ENCODE data around the gene IL7R.
A peak's percentile ranks its signal among the peaks of the same experiment; 100 is the strongest.
"Not testable (repeated sequence)": the region's sequence is repeated elsewhere in the genome, so short reads cannot be mapped to it uniquely, and the experiment has no call there.

The IL7R gene

DNA sequence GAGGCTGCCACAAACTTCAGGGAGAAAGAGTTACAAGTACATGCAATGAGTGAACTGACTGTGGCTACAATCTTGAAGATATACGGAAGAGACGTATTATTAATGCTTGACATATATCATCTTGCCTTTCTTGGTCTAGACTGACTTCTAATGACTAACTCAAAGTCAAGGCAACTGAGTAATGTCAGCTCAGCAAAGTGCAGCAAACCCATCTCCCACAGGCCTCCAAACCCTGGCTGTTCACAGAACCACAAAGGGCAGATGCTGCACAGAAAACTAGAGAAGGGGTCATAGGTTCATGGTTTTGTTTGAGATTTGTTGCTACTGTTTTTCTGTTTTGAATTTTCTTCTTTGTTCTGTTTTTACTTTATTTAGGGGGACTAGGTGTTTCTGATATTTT, 21.0 kb downstream of the IL7R start:
- DNase-seq, result no peak

DNA sequence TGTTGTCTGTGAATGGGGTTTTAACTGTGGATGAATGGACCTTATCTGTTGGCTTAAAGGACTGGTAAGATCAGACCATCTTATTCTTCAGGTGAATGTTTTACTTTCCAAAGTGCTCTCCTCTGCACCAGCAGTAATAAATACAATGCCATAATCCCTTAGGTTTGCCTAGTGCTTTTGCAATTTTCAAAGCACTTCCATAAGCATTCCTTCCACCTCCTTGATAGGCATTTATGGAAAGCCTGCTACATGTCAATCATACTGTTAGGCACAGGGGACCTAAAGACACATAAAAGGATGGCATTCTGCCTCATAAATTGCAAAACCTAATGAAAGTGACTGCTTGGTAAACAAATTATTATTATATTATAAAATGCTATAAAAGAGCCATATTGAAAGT, 21.4 kb downstream of the IL7R start:
- DNase-seq, result no peak

DNA sequence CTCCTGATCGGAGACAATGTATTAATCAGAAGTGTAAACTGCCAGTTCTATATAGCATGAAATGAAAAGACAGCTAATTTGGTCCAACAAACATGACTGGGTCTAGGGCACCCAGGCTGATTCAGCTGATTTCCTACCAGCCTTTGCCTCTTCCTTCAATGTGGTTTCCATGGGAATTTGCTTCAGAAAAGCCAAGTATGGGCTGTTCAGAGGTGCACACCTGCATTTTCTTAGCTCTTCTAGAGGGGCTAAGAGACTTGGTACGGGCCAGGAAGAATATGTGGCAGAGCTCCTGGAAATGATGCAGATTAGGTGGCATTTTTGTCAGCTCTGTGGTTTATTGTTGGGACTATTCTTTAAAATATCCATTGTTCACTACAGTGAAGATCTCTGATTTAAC, 22.4 kb downstream of the IL7R start:
- DNase-seq, result no peak

DNA sequence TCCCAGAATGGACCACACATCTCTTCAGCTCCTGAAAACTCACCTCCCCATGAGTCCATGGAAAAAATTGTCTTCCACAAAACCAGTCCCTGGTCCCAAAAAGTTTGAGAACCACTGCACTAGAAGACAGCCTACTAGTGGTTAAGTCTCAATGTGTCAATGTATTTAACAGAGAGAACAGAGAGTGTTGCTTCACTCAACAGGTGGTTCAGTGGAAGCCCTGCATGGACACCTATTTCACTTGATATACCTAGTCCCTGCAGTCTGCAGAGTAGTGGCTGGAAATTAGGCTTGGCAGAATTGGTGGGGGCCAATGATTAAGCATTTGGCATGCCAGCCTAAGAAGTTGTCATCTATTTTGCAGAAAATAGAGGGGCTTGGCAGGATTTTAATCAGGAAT, 23.0 kb downstream of the IL7R start:
- no peak for DNase-seq

DNA sequence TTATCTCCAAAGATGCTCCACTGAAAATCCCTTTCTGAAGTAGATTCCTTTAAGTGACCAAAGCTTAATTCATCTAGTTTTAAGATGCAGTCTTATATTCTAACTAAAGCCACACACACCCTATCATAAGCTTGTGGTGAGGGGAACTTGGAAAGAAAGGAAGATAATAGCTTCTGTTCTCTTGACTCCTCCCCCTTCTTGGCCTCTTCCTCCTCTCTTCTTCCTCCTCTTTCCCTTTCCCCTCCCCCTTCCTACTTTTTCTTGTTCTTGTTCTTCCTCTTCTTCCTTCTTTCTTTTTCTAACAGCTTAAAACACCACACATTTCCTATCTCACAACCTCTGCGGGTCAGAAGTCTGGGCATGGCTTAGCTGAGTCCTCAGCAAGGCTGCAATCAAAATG, 23.5 kb downstream of the IL7R start:
- no peak for DNase-seq

DNA sequence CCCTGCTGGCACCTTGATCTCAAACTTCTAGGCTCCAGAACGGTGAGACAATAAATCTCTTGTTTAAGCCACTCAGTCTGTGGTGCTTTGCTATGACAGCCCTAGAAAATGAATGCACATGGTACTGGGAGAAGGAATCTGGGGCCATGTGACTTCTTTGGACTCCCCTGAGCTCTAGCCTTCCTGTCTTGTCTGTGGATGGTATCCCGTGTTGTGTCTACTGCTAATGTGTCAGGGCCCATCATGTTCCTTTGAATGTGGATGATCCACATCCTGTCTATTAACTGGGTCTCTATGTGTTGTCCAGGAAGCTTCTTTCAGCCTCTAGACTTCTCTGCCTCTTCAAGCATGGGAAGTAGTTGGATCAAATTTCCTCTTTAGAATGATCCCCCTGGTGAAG, 25.1 kb downstream of the IL7R start:
- DNase-seq, result no peak

DNA sequence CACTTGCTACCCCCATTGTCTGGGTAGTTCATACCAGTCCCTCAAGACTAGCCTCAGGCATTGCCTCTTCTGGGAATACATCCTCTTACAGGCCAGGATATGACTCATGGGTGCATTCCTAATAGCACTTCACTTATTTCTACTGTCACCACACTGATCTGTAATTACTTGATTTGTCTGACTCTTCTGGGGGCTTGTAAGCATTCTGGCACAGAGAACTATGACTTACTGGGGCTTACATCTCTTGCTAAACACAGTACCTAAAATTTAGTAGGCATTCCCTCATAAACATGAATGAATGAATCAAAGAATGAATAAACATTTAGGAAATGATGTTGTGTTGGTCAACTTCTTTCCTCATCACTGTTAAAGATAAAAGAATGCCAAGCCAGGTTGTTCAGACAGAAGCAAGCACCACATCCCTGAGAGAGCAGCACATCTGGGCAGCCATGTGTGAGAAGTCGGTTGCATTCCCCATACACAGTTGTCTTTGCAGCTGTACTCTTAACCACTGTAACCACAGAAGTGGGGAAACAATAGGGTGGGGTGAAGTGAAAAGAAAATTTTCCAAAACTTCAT, 27.6 kb downstream of the IL7R start:
- peak; percentile 43 for DNase-seq

DNA sequence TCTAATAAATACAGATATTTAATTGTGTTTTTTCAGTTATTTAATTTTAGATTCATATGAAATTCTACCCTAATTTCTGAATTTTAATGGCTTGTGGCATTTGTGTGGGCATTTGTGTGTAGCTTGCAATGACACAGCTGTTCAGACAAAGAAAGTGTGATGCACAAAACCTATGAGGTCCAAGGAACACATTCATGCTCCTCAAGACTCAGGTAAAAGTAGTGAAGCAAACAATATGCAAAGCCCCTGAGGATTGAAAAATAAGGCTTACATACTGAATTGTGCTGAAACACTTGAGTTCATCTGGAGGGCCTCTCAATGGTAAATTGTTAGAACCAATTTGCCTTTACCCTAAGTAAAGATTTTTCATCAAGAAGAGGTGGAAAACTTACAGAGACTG, 28.1 kb downstream of the IL7R start:
- DNase-seq, result no peak

DNA sequence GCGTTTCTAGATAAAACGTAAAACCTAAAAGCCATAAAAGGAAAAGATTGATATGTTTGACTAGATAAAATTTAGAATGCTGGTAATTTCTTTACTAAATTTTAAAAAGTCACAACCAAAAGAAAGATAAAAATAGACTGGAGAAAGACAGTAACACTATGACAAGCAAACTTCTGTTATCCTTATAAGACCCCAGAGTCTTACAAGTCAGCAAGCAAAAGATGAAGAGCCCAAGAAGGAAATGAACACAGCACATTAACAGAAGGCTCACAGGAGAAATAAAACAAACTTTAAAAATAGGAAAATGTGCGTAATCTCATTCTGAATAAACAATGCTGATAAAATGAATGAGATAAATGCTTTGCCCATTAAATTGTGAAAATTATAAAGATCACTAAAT, 29.7 kb downstream of the IL7R start:
- no peak for DNase-seq

DNA sequence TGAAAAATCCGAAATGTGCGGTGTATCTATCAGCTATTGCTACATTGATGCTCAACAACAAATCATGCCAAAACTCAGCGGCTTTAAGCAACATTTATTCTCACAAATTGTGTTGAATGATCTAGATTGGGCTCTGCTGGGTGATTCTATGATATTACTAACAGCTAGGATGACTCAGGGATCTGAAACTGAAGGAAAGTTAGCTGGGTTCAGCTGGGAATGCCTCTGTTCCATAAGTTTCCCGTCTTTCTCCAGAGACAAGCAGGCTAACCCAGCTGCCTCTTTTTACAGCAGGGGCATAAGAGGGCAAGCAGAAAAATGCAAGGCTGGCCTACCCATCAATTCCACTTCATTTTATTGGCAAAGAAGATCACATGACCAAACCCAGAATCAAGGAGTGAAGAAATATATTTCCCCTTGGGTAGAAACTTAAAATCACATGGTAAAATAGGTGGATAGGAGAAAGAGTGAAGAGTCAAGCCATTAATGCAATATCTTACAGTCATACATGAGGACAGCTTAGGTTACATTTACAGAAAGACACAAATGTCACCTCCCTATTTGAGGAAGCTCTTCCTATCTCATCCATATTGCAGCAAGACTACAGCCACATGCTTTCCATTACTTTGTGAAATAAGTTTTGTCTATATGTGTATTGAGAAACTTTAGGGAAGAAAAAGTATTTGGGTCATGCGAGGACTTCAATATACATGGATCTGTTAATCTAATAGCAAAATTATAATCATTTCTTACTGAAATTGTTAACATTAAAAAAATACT, 30.8 kb downstream of the IL7R start:
- no peak for DNase-seq

DNA sequence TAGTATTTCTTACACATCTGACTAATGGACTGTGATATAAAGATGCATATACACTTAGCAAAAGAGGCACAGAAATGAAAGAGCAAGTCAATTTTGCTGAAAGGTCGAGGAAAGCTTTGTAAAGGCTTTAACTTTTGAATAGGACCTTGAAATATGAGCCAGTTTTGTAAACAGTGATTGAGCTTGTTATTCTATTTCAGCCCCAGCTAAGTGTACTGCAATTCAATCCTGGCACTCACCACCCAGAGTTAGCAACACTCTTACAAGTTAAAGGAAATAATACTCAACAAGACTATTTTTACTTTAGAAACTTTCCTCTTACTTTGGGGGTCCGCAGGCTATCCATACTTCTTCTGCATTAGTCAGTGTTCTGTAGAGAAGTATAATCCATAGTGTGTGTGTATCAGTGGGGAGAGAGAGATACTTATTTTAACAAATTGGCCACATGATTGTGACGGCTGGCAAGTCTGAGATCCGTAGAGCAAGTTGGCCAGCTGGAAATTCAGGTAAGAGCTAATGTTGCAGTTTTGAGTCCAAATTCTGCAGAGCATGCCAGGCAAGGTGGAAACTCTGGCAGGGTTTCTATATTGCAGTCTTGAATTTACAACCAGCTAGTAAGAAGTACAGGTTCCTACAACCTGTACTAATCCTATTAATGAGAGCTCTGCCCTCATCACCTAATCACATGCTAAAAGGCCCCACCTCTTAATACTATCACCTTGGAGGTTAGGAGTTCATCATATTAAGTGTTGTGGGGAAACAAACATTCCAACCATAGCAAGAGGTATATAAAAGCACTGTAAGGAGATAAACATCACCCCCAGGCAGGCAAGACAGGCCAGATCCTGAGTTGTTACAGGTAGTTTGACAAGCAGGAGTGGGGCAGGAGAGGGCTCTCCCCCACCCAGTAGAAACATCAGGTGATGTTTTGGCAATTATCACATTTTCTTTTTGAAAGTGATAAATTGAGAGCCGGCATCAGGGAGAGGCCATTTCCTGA, 33.6 kb downstream of the IL7R start:
- no peak for DNase-seq

DNA sequence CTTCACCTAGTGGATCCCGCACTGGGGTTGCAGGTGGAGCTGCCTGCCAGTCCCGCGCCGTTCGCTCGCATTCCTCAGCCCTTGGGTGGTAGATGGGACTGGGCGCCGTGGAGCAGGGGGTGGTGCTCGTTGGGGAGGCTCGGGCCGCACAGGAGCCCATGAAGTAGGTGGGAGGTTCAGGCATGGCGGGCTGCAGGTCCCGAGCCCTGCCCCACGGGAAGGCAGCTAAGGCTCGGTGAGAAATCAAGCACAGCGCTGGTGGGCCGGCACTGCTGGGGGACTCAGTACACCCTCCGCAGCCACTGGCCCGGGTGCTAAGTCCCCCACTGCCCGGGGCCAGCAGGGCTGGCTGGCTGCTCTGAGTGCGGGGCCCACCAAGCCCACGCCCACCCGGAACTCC, 36.1 kb downstream of the IL7R start:
- DNase-seq, result not testable (repeated sequence)

DNA sequence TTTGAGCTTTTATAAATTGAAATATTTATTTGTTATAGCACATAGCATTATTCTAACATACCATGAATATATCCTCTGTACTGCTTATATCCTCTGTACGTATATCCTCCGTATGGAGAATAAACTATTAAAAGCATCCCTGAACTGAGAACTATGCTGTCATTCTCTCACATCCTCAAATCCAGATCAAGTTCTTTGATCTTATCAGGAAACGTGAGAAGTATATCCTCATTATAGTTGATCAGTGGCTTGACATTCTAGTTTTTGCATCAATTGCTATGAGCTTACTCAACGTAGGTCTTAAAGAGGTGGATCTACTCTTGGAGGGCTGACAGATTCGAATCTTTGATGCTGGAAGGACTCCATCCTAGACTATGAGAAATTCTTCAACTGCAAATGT, 37.4 kb downstream of the IL7R start:
- DNase-seq, result no peak

DNA sequence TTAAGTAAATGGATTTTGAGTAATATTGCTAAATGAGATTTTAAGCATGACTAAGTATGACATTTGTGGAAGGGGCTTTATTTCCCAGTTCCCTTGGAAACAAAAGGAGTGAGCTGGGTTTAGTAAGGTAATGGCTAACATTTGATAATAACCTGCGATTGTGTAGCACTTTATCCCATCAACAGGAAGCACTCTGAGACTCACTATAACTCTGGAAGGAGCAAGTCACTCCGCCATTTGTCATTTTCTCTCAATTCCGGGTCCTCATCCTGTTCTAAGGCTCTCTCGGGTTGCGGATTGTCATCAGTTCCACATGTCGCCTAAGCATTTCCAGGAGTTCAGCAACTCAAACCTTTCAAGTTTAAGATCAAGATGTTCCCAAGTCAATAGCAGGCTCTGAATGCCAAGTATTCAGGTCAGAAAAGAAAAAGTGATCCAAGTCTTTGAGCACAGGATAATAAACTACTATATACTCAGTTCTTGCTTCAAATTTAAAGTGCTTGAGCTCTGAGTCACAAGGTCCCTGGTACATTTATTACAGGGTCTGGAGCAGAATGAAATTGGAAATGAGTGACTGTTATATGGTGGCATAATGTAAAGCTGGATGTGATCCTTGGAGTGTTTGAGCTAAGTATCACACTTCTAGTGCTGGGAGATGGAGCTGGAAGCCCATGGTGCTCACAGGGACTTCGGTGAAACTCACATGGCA, 42.4 kb downstream of the IL7R start:
- DNase-seq, result no peak

DNA sequence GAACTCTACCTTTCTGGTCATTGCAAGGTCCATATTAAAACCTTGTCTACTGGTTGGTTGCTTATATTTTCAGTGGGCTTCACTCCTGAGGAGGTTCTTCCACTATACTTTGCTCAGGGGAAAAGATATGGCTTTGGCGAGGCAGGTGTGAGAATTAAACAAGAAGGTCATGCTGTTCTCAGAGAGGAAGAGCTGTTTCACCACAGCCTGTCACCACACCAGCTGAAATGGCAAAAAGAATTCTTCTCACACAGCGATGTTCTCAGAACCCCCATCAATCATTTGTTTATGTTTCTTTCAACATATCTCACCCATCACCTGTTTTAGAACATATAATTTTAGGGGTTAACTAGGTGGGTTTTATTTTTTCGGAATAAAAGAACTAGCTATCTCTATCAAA, 43.1 kb downstream of the IL7R start:
- no peak for DNase-seq

DNA sequence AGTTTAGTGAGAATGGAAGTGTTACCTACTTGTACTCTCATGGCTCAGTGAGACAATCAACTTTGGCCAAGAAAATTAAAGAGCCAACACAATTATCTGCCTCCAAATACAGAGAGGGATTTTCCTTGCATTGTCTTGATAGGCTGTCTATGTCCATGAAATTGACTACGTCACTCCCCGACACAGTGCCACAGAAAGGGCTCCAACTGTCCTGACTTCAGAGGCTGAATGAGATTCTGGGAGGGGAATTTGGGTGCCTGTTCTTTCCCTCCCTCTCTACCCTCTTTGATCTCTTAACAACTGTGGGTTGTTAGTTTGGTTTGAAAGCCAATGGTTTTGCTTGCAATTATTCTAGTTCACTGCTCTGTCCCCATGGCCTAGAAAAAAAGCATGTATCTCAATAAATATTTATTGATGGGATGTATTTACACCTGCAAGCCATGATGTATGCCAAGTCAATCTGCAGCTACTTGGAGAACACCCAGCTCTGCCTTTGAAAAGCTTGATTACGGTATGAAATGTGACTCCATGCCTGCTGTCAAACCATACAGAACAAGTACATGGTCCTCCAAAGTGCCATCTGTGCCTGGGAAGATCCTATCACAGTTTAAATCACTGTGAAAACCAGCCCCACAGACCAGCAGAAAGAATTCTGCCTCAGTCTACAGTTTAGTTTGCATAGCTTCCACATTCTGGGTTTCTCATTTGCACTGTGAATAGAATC, 44.4 kb downstream of the IL7R start:
- DNase-seq, result no peak

DNA sequence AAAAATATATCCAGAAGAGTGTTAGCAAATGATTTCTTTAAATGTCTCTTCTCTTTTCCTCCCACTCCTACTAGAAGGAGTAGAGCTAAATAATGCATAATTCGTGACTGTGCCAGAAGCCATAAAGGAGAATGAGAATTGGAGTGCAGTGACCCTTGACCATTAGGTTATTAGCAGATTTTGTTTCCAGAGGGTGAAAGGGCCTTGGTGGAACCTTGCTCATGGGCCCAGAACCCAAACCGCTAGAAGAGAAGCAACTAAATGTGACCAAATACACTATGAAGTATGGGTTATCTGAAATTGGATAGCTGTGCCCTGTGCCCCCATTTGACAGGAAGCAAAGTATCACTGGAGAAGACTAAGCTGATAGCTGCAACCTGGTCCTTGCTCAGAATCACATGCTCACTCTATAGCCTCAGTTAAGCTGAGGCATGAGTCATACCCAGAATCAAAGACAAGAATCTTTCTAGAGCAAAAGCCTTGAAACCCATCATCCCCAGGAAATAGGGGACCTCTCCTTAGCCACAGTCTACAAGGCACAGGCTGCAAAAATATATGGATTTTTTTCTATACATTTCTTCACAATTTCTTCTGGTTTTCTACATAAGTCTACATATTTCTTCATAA, 45.5 kb downstream of the IL7R start:
- DNase-seq, result no peak

DNA sequence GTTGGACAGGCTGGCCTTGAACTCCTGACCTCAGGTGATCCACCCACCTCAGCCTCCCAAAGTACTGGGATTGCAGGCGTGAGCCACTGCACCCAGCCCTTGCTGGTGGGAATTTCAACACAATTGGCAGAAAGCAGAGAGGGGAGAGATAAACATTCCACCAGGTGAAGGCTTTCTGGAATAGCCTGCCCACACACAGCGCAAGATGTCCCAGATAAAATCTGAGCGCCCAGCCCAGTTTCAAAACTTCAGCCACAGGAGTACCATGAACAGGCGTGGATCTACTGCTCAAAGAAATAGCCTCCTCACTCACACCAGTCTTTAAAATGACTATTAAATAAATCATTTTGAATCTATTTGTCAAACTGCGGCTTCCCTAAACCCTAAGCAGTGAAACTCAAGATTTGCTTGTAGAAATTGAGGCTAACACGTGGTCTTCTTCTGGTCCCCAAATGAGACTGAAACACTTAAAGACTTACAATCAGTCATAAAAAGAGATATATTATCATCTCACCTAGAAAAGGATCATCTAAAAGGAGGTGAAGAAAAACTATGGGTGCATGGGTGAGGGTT, 47.0 kb downstream of the IL7R start:
- no peak for DNase-seq

DNA sequence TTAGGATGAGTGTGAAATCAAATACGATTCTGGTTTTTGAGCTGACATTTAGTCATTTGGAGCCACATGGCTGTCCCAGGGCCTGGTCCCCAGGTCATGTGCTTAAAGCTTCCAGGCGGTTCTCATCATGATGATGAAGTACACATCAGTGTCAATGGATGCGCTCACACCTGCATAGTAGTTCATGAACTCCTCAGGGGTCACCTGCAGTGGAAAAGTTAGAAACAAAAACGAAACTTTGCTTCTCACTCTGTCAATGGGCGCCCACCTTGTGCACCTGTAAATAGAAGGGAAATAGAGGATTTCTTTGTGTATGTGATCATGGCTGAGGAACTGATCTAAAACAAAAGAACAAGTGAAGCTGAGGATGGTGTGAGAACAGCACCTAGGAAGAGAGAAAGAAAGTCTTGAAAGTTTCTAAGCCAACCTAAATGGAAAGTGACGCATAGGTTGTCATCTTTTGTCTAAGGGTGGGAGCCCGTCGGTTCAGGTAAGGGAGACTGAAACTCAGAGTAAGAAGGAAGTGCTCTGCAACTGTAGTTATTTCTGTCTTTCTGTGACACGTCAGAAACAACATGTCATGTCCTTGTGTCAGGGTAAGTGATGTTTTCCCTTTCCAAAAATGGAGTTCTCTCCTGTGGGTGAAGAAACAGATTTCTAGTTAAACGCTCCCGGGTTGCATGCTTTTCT, 47.9 kb downstream of the IL7R start:
- DNase-seq, result no peak

DNA sequence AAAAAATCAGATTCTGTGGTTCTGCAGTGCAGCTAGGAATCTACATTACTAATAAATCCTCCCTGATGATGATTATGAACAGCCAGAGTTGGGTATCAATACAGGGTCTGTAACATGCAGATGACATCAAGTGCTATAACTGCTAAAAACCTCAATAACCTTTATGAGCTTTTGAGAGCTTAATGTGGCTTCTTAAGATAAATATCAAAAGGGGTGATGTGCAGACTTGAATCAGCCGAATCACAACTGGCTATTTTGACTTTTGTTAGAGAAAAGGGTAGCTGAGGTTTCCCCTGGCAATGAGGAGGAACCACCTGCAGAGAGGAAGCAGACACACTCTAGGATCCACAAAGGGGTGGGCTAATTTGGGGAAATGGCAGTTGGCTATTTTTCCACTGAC, 51.5 kb downstream of the IL7R start:
- no peak for DNase-seq

DNA sequence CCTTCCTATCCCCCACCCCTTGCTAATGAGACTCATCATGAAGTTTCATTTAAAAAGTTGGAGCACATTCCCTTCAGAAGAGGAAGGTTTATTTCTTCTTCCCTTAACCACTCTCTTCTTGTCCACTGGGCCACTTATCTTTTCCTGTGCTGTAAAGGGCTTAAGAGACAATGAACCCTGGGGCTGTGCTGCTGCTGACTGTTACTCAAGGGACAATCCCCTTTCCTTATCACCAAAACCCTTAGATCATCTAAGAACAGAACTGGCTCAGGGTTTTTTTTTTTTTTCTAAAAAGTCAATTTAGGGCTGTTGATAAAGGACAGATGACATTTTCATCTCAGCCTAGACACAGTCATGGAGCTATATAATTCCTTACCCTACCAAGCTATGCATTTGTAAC, 52.1 kb downstream of the IL7R start:
- no peak for DNase-seq

Measured in CD4-positive, alpha-beta T cell treated with Interleukin-21 for 1 hour (primary cell).